Muscle layer of duodenum (tissue), 2 donors: ENCODE results near the gene STX8.

ENCODE experiments used
- H3K27ac ChIP-seq: one replicate; pipeline ENCODE4 v1.7.0; 2013; ENCODE audit warnings: mild to moderate bottlenecking, low read length
- H3K27me3 ChIP-seq: one replicate; pipeline ENCODE4 v1.7.0; 2013; ENCODE audit warnings: low read depth, mild to moderate bottlenecking, control low read depth, low read length
- H3K36me3 ChIP-seq, 2 donors: one replicate each; pipeline ENCODE4 v1.7.0; 2013; ENCODE audit warnings: low read length in 2 of 2, control low read depth in 1 of 2, mild to moderate bottlenecking in 1 of 2; ENCODE audit not compliant: insufficient read depth in 2 of 2, control insufficient read depth in 1 of 2
- H3K4me1 ChIP-seq, 2 donors: one replicate each; pipeline ENCODE4 v1.7.0; 2013; ENCODE audit warnings: low read length in 2 of 2, mild to moderate bottlenecking in 2 of 2, control low read depth in 1 of 2, moderate library complexity in 1 of 2; ENCODE audit not compliant: insufficient read depth in 2 of 2, control insufficient read depth in 1 of 2
- H3K4me3 ChIP-seq, 2 donors: one replicate each; pipeline ENCODE4 v1.7.0; 2013; ENCODE audit warnings: low read length in 2 of 2, low read depth in 1 of 2, mild to moderate bottlenecking in 1 of 2
- H3K9me3 ChIP-seq, 2 donors: one replicate each; pipeline ENCODE4 v1.7.0; 2013; ENCODE audit warnings: low read length in 2 of 2, control low read depth in 1 of 2, mild to moderate bottlenecking in 1 of 2; ENCODE audit not compliant: control insufficient read depth in 1 of 2
- donor health status: healthy.

STX8 gene

GRCh38 chr17:9553596-9553995 lies 22.0 kb downstream of the STX8 start:
- no peaks in the 10 kb centered on the region for H3K9me3 ChIP-seq
- H3K4me1 ChIP-seq, result peaks cover 0 to 3% of the 10 kb centered on the region in 2 donors
- no peaks in the 10 kb centered on the region for H3K36me3 ChIP-seq
- H3K27ac ChIP-seq, result no peak overlapping the region
- no peaks in the 10 kb centered on the region for H3K27me3 ChIP-seq
- no peak overlapping the region for H3K4me3 ChIP-seq

GRCh38 chr17:9553181-9553580 lies 22.4 kb downstream of the STX8 start:
- Histone ChIP-seq H3K9me3 (no peaks in the 10 kb centered on the region), H3K36me3 (no peaks in the 10 kb centered on the region), H3K27ac (no peak overlapping the region), H3K4me3 (no peak overlapping the region), H3K4me1 (peaks cover 0 to 3% of the 10 kb centered on the region in 2 donors), H3K27me3 (no peaks in the 10 kb centered on the region)

- Histone ChIP-seq H3K27me3 (no peaks in the 10 kb centered on the region), H3K27ac (no peak overlapping the region)
These were observed 26.4 kb downstream of the STX8 start for GRCh38 chr17:9549215-9549614.

GRCh38 chr17:9544221-9544620 lies 31.4 kb downstream of the STX8 start:
- no peaks in the 10 kb centered on the region for H3K4me1 ChIP-seq
- H3K27me3 ChIP-seq, result no peaks in the 10 kb centered on the region
- H3K9me3 ChIP-seq, result no peaks in the 10 kb centered on the region
- H3K27ac ChIP-seq, result no peak overlapping the region
- H3K4me3 ChIP-seq, result no peak overlapping the region
- no peaks in the 10 kb centered on the region for H3K36me3 ChIP-seq

More at GRCh38 chr17:9549215-9549614, 26.4 kb downstream of the STX8 start:
- H3K4me1 ChIP-seq, result no peaks in the 10 kb centered on the region
- no peak overlapping the region for H3K4me3 ChIP-seq
- H3K36me3 ChIP-seq, result no peaks in the 10 kb centered on the region
- no peaks in the 10 kb centered on the region for H3K9me3 ChIP-seq

GRCh38 chr17:9541718-9542117 lies 33.9 kb downstream of the STX8 start:
- Histone ChIP-seq H3K27me3 (no peaks in the 10 kb centered on the region), H3K27ac (no peak overlapping the region), H3K36me3 (no peaks in the 10 kb centered on the region), H3K9me3 (no peaks in the 10 kb centered on the region), H3K4me1 (no peaks in the 10 kb centered on the region), H3K4me3 (no peak overlapping the region)

- H3K4me1 ChIP-seq, result no peaks in the 10 kb centered on the region
- H3K27me3 ChIP-seq, result no peaks in the 10 kb centered on the region
- H3K36me3 ChIP-seq, result no peaks in the 10 kb centered on the region
- H3K4me3 ChIP-seq, result no peak overlapping the region
- no peaks in the 10 kb centered on the region for H3K9me3 ChIP-seq
- no peak overlapping the region for H3K27ac ChIP-seq
These were observed 37.0 kb downstream of the STX8 start for GRCh38 chr17:9538626-9539025.

- Histone ChIP-seq H3K27me3 (no peaks in the 10 kb centered on the region), H3K4me1 (no peaks in the 10 kb centered on the region), H3K9me3 (no peaks in the 10 kb centered on the region), H3K36me3 (no peaks in the 10 kb centered on the region), H3K4me3 (no peak overlapping the region), H3K27ac (no peak overlapping the region)
These were observed 38.3 kb downstream of the STX8 start for GRCh38 chr17:9537177-9537776.

- H3K4me3 ChIP-seq, result no peak overlapping the region
- H3K27me3 ChIP-seq, result no peaks in the 10 kb centered on the region
- H3K4me1 ChIP-seq, result no peaks in the 10 kb centered on the region
- H3K36me3 ChIP-seq, result no peaks in the 10 kb centered on the region
- no peak overlapping the region for H3K27ac ChIP-seq
- H3K9me3 ChIP-seq, result no peaks in the 10 kb centered on the region
These were observed 39.6 kb downstream of the STX8 start for GRCh38 chr17:9536061-9536460.

- H3K36me3 ChIP-seq, result no peaks in the 10 kb centered on the region
- no peaks in the 10 kb centered on the region for H3K4me1 ChIP-seq
- H3K9me3 ChIP-seq, result no peaks in the 10 kb centered on the region
- H3K27me3 ChIP-seq, result no peaks in the 10 kb centered on the region
- H3K27ac ChIP-seq, result no peak overlapping the region
- no peak overlapping the region for H3K4me3 ChIP-seq
These were observed 42.2 kb downstream of the STX8 start for GRCh38 chr17:9533441-9533840.

- no peaks in the 10 kb centered on the region for H3K4me1 ChIP-seq
- no peaks in the 10 kb centered on the region for H3K36me3 ChIP-seq
- H3K27me3 ChIP-seq, result no peaks in the 10 kb centered on the region
- no peak overlapping the region for H3K27ac ChIP-seq
- no peaks in the 10 kb centered on the region for H3K9me3 ChIP-seq
- no peak overlapping the region for H3K4me3 ChIP-seq
These were observed 42.9 kb downstream of the STX8 start for GRCh38 chr17:9532715-9533114.

GRCh38 chr17:9531034-9531433 lies 44.6 kb downstream of the STX8 start:
- no peaks in the 10 kb centered on the region for H3K27me3 ChIP-seq
- no peaks in the 10 kb centered on the region for H3K36me3 ChIP-seq
- H3K9me3 ChIP-seq, result no peaks in the 10 kb centered on the region
- no peak overlapping the region for H3K27ac ChIP-seq
- no peaks in the 10 kb centered on the region for H3K4me1 ChIP-seq
- H3K4me3 ChIP-seq, result no peak overlapping the region

- Histone ChIP-seq H3K4me3 (no peak overlapping the region), H3K9me3 (no peaks in the 10 kb centered on the region), H3K27me3 (no peaks in the 10 kb centered on the region), H3K4me1 (no peaks in the 10 kb centered on the region), H3K27ac (no peak overlapping the region), H3K36me3 (no peaks in the 10 kb centered on the region)
These were observed 46.5 kb downstream of the STX8 start for GRCh38 chr17:9529033-9529700.
